LNCAP (cell line): ENCODE measurements around the gene ELOVL4.

Source experiments
- TF ChIP-seq, protein P1 (sequence below): fragments of 450-650 bp; IDR thresholded peaks from 2 replicates; pipeline ENCODE4 v1.5.1; 2017; ENCODE audit warnings: mild to moderate bottlenecking

ELOVL4 gene

DNA sequence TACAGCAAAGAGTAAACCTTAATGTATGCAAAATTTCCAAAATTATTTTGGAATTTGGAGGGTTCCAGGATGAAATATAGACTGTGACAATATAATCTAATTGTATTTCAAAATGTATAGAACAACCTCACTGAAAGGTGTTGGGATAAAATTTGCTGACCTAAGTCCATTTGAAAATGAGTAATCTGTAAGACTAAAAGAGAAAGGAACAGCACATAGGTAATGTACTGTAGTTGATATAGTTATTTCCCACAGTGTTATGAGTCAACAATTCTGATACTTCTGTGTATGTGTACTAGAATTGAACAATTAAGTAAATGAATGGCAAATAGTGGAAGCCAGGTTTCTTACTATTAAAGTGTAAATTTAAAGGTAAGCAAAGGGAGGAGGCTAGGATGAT, 23.8 kb upstream of the ELOVL4 start:
- TF ChIP-seq, protein P1, sequence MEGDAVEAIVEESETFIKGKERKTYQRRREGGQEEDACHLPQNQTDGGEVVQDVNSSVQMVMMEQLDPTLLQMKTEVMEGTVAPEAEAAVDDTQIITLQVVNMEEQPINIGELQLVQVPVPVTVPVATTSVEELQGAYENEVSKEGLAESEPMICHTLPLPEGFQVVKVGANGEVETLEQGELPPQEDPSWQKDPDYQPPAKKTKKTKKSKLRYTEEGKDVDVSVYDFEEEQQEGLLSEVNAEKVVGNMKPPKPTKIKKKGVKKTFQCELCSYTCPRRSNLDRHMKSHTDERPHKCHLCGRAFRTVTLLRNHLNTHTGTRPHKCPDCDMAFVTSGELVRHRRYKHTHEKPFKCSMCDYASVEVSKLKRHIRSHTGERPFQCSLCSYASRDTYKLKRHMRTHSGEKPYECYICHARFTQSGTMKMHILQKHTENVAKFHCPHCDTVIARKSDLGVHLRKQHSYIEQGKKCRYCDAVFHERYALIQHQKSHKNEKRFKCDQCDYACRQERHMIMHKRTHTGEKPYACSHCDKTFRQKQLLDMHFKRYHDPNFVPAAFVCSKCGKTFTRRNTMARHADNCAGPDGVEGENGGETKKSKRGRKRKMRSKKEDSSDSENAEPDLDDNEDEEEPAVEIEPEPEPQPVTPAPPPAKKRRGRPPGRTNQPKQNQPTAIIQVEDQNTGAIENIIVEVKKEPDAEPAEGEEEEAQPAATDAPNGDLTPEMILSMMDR, result no peak

DNA sequence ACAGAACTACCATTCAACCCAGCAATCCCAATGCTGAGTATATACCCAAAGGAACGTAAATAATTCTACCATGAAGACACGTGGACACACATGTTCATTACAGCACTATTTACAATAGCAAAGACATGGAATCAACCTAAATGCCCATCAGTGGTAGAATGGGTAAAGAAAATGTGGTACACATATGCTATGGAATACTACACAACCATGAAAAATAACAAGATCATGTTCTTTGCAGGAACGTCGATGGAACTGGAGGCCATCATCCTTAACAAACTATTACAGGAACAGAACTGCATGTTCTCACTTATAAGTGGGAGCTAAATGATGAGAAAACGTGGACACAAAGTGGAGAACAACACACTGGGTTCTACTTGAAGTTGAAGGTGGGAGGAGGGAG, 22.4 kb upstream of the ELOVL4 start:
- TF ChIP-seq, protein P1, result no peak

DNA sequence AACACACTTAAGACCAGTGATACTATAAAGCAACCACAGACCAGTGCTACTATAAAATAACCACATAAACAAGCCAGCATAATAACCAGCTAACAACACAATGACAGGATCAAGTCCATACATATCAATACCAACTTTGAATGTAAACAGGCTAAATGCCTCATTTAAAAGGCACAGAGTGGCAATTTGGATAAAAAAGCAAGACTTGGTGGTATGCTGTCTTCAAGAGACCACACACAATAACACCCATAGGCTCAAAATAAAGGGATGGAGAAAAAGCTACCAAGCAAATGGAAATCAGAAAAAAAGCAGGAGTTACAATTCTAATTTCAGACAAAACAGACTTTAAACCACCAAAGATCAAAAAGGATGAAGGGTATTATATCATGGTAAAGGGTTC, 19.8 kb upstream of the ELOVL4 start:
- TF ChIP-seq, protein P1, result no peak

DNA sequence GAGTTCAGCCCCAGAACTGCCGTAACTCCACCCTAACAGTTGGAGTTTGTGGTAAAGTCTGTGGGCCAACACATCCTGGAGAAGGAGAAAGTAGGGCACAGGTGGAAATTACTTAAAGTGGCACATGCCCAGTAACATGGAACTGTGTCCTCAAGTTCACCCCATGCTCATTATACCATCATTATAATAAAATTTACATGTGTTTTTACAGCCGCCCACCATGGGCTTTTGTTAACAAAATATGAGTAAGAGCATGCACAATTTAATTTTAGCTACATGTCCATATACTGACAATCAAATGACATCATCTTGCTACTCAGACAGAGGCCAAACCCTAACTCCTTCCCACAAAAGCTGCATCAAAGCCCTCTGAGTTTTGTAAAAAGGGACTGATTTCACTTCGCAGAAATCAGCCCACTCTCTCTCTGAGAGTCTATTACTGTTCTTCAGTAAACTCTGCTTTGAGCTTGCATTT, 17.3 kb upstream of the ELOVL4 start:
- TF ChIP-seq, protein P1, result no peak

DNA sequence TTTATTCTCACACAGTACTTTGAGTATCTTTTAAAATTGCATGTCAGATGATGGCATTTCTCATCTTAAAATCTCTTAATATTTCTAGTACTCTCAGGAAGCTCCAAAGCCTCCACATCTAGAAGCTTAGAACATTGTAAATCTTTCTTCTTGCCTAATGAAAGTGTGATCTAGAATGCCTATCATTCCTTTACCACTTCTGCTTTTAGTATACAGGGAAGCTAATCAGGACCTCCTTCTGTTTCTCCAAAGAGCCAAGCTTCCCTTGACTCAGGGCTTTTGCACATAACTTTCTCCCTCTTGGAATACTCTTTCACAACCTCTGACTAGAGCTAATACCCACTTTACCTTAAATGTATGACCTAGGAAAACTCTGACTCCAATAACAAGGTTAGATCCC, 7.5 kb upstream of the ELOVL4 start:
- TF ChIP-seq, protein P1, result no peak

DNA sequence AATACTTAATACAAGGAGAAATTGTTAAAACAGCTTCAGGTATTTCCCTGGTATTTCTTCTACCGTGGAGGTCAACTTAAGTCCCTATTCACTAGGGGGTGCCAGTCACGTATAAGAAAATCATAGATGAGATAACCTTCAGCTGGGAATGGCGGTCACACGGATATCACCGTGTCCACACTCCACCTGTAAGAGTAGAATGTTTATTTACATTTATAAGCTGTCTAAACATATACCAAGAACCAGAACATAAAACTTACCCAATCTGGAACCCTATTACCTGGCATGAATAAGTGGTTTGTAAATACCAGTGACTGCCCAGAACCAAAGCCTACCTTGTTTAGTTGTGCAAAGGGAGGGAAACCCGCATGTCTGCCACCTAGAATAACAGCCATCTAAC, 1.9 kb upstream of the ELOVL4 start:
- TF ChIP-seq, protein P1, result peak; percentile 62

DNA sequence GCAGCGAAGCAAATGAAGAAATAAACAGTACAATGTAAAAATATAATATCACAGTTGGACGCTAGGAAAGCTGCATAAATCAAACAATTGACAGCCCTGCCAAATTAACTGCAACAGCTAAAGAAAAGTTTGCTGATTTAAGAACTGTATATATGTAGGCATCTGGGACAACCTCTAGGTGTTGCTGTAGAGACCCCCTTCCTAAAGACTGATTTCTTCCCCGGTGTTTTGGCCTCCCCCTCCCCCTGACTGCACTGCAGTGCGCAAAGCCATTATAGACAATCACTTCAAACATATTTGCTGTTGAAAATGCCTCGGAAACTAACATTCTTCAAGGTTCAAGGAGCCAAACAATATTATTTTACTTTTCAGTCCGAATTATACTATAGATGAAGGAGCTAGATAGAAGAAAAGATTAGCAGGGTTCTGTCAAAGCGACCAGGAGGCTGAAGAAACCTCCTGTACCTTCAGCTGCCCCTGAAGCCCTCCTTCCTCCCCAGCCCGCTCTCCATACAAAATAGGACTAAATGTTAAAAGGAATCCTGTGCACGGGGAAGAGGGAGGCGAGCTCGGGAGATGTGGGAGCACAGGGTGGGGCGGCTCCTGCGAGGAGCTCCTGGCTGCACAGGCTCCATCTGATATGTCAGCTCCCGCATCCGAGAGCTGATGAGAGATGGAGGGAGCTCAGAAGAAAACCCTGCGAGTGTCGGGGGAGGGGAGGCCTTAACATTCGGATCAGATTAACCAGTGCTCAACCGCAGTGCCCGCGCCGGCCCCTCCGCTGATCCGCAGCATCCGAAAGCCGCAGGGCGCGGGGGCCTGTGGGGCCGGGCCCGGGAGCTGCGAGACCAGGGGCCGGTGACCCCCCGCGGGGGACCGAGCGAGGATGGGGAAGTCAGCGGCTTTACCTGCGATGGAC, 822 bp downstream of the ELOVL4 start:
- TF ChIP-seq, protein P1, result no peak
